IMR-90 (cell line): ENCODE data around the gene STXBP2. TPM values are rescaled to one million over a fixed set of nuclear protein-coding genes. Genes with fewer than 3 reads are reported as not detected.

Experiments
- CTCF ChIP-seq: conservative IDR thresholded peaks from 2 replicates; pipeline ENCODE4 v1.5.1; 2012; ENCODE audit warnings: mild to moderate bottlenecking, low read depth, low read length, improper control_type of control experiment
- MAFK ChIP-seq: IDR thresholded peaks from 2 replicates; pipeline ENCODE4 v1.6.1; 2012; ENCODE audit warnings: low read depth, low read length, improper control_type of control experiment
- RAD21 ChIP-seq: IDR thresholded peaks from 2 replicates; pipeline ENCODE4 v1.6.1; 2012; ENCODE audit warnings: low read length, improper control_type of control experiment
- polyA plus RNA-seq, 3 experiments: library from polyadenylated mRNA; depleted of rRNA; stranded (reverse); fragments of >200 nt; gene quantifications; 2 replicates each; pipeline ENCODE4 v1.2.3, GENCODE V29; 2012; ENCODE audit warnings: low replicate concordance in 1 of 3
- total RNA-seq: library from RNA; depleted of rRNA; stranded (reverse); fragments of >200 nt; gene quantifications from 2 replicates; pipeline ENCODE4 v1.2.3, GENCODE V29; 2012

The STXBP2 gene
- total and polyA plus RNA-seq, 2 of the 4 experiments (the other 2 are of a cell fraction): 3.9 to 12.6 TPM

DNA sequence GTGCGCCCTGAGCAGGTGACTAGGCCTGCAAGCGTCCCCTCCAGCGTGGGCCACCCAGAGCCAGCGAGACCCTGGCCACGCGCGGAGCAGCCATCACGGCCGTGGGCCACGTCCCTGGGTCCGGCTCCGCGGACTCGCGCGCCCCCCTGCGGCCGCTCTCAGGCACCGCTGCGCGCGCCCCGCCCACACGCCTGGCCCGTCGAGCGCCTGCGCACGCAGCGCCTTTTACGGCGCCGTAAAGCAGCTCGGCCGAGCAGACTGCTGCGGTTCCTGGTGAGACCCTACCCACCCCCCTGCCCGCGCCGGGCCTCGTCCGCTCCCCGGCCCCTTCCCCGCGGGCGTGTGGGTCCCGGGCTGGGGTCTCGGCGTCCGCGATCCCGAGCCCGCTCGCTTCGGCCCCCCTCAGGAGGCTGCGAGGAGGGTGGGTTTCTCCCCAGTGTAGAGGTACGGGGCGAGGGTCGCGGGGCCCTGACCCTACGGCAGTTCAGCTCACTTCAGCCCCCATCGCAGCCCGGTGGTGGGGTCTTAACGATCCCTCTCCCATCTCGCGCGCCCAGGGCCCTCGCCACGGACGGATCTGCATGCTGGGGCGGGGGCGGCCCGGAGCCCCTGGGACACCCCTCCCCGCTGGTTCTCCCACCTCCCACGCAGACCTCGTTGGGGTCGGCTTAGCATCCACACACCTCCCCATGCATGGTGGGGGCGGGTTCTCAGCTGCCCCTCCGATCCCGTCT lies 43.9 kb downstream of the STXBP2 start, which contains the start of gene TRAPPC5 (continued):
- peak; percentile 97 for TF ChIP-seq CTCF
- TF ChIP-seq RAD21: peak; percentile 83
- TF ChIP-seq MAFK: no peak
